ACC112 (cell line): Measurements from ENCODE around the gene DTNB.
"Not testable (repeated sequence)": the region's sequence is repeated elsewhere in the genome, so short reads cannot be mapped to it uniquely, and the experiment has no call there.

Source experiments
- H2AFZ ChIP-seq: fragments of 200-600 bp; sonication (generic); one replicate; pipeline ENCODE4 v1.6.0; 2017; ENCODE audit warnings: antibody characterized with exemption, low read length; ENCODE audit not compliant: unreplicated experiment
- H3K27ac ChIP-seq: fragments of 200-600 bp; sonication (generic); 2 replicates; pipeline ENCODE4 v1.5.1; 2014; ENCODE audit warnings: low read depth, mild to moderate bottlenecking, antibody characterized with exemption, low read length, moderate library complexity
- H3K27me3 ChIP-seq: fragments of 200-600 bp; sonication (generic); 2 replicates; pipeline ENCODE4 v1.6.1; 2014; ENCODE audit warnings: mild to moderate bottlenecking, antibody characterized with exemption, low read length, moderate library complexity, mixed read lengths; ENCODE audit not compliant: insufficient read depth
- H3K36me3 ChIP-seq: fragments of 200-600 bp; sonication (generic); 2 replicates; pipeline ENCODE4 v1.6.1; 2016; ENCODE audit warnings: mild to moderate bottlenecking, antibody characterized with exemption, low read length, moderate library complexity, mixed read lengths; ENCODE audit not compliant: insufficient read depth
- H3K4me1 ChIP-seq: fragments of 200-600 bp; sonication (generic); one replicate; pipeline ENCODE4 v1.6.1; 2016; ENCODE audit warnings: low read length, mixed read lengths; ENCODE audit not compliant: insufficient read depth, unreplicated experiment, control insufficient read depth
- H3K4me3 ChIP-seq: fragments of 200-600 bp; sonication (generic); 2 replicates; pipeline ENCODE4 v1.5.1; 2014; ENCODE audit warnings: mild to moderate bottlenecking, low read depth, low read length
- H3K79me2 ChIP-seq: fragments of 200-600 bp; sonication (generic); one replicate; pipeline ENCODE4 v1.6.0; 2016; ENCODE audit warnings: low read length; ENCODE audit not compliant: control insufficient read depth, unreplicated experiment, insufficient read depth

Gene DTNB

DNA sequence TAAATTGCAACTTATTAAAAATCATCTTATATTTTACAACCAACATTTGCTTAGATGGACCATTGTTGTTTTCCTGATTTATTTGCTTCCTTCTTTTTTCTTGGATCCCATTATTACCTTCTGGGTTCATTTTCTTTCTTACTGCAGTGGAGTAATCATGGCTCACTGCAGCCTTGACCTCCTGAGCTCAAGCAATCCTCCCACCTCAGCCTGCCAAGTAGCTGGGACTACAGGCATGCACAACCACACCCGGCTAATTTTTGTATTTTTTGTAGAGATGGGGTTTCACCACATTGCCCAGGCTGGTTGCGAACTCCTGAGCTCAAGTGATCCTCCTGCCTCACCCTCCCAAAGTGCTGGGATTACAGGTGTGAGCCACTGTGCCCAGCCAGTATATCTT lies 123.8 kb downstream of the DTNB start:
- not testable (repeated sequence) for H3K79me2 ChIP-seq, H2AFZ ChIP-seq

DNA sequence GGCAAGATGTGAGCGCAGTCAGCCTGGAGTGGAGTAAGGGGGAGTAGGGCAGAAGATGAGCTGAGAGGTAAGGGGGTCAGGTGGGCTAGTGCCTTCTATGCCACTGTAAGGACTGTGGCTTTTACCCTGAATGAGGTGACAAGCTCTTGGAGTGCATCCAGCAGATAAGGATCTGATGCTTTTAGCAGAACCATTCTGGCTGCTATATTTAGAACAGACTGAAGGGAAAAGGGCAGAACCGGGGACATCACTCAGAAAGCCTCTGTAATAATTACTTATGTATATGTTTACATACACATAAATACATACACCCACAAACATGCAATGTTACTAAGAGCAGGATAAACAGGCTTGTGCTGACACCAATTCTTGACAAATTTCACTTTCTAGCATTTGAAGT lies 124.8 kb downstream of the DTNB start:
- Histone ChIP-seq H3K27ac (no peak overlapping the region), H3K4me1 (no peaks in the 10 kb centered on the region), H3K27me3 (no peaks in the 10 kb centered on the region), H3K79me2 (no peaks in the 10 kb centered on the region), H3K36me3 (no peaks in the 10 kb centered on the region), H2AFZ (no peak overlapping the region), H3K4me3 (no peak overlapping the region)

More for the DNA sequence above, 123.8 kb downstream of the DTNB start:
- H3K27ac ChIP-seq, H3K36me3 ChIP-seq, H3K4me3 ChIP-seq, H3K4me1 ChIP-seq, H3K27me3 ChIP-seq: not testable (repeated sequence)

DNA sequence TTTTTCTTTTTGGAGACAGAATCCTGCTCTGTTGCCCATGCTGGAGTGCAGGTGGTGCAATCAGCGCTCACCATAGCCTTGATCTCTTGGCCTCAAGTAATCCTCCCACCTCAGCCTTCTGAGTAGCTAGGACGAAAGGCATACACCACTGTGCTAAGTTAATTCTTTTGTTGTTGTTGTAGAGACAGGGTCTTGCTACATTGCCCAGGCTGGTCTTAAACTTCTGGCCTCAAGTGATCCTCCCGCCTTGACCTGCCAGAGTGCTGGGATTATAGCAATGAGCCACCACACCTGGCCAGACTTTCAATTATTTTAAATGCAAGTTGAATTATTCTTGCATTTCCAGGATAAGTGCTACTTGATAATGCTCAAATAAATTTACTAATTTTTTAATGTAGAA lies 126.5 kb downstream of the DTNB start:
- Histone ChIP-seq H3K4me3 (no peak overlapping the region), H3K36me3 (no peaks in the 10 kb centered on the region), H3K4me1 (no peaks in the 10 kb centered on the region), H3K79me2 (no peaks in the 10 kb centered on the region), H2AFZ (no peak overlapping the region), H3K27ac (no peak overlapping the region), H3K27me3 (no peaks in the 10 kb centered on the region)

DNA sequence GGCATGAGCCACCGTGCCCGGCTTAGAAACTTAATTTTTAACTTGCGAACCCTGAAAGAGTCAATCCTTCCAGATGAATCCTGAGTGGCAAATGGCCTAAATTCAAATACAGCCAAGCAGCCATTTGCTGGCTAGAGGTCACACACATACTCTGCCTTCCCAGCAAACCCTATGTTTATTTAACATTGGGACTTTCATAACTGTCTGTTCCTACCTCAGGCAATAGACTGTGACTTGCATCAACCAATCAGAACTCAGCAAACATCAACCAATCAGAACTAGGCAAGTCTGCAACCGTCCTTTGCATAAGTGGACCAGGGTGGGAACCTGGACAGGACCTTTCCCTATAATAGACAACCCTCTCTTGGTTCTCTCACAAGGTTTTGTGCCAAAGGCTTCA lies 127.5 kb downstream of the DTNB start:
- H3K27me3 ChIP-seq: no peaks in the 10 kb centered on the region
- no peak overlapping the region for H3K27ac ChIP-seq
- H3K4me3 ChIP-seq: no peak overlapping the region
- no peaks in the 10 kb centered on the region for H3K4me1 ChIP-seq
- H2AFZ ChIP-seq: no peak overlapping the region
- no peaks in the 10 kb centered on the region for H3K36me3 ChIP-seq
- no peaks in the 10 kb centered on the region for H3K79me2 ChIP-seq

DNA sequence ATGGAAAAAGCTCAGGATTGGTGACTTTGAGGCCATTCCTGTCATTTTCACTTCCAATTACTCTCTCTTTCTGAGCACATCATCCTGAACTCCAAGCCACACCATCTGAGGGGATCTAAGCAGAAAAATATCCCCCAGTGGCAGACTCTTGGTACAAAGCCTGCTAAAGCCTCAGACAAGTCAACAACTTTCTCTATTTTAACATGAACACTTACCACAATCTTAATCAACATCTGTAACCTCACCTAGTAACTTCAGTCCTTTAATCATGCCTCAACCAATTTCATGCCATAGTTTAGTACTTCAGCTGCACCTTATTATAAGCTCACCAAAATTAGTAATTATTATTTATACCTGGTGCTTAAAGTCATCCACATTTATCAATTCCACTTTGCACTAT lies 128.9 kb downstream of the DTNB start:
- no peaks in the 10 kb centered on the region for H3K4me1 ChIP-seq
- no peaks in the 10 kb centered on the region for H3K79me2 ChIP-seq
- no peak overlapping the region for H3K4me3 ChIP-seq
- H3K36me3 ChIP-seq: no peaks in the 10 kb centered on the region
- H2AFZ ChIP-seq: no peak overlapping the region
- no peak overlapping the region for H3K27ac ChIP-seq
- H3K27me3 ChIP-seq: no peaks in the 10 kb centered on the region

DNA sequence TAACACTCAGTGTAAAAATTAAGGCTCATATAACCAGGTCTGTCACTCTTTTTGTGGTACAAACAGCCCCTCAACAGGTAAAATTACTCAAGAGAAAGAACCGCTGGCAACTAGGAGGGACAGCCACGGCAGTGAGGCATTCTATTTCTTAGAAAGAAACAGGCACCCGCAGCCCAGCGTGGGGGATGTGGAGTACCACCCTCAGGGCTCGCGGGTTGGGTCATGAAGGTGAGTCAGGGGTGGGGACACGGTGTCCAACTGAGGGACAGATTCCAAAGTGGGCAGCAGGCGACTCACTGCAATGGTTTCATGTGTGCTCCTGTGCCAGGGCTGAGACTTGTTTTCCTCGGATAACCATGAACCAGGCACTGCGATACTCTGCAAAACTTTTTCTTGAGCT lies 129.4 kb downstream of the DTNB start:
- no peaks in the 10 kb centered on the region for H3K36me3 ChIP-seq
- no peak overlapping the region for H3K27ac ChIP-seq
- H3K79me2 ChIP-seq: no peaks in the 10 kb centered on the region
- H3K27me3 ChIP-seq: no peaks in the 10 kb centered on the region
- no peak overlapping the region for H2AFZ ChIP-seq
- no peaks in the 10 kb centered on the region for H3K4me1 ChIP-seq
- H3K4me3 ChIP-seq: no peak overlapping the region

DNA sequence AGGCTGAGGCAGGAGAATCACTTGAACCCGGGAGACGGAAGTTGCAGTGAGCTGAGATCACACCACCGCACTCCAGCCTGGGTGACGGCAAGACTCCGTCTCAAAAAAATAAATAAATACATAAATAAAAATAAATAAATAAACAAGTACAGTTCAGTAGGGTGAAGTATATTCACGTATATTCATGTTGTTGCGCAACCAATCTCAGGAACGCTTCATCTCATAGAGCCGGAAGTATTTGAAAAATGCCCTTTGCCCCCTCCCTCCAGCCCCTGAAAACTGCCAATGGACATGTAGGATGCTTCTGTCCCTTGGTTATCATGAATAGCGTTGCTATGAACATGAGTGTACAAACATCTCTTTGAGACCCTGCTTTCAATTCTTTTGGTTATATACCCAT lies 132.0 kb downstream of the DTNB start:
- Histone ChIP-seq H3K27ac (no peak overlapping the region), H3K79me2 (no peaks in the 10 kb centered on the region), H3K4me3 (no peak overlapping the region), H3K36me3 (no peaks in the 10 kb centered on the region), H2AFZ (no peak overlapping the region), H3K4me1 (no peaks in the 10 kb centered on the region), H3K27me3 (no peaks in the 10 kb centered on the region)

DNA sequence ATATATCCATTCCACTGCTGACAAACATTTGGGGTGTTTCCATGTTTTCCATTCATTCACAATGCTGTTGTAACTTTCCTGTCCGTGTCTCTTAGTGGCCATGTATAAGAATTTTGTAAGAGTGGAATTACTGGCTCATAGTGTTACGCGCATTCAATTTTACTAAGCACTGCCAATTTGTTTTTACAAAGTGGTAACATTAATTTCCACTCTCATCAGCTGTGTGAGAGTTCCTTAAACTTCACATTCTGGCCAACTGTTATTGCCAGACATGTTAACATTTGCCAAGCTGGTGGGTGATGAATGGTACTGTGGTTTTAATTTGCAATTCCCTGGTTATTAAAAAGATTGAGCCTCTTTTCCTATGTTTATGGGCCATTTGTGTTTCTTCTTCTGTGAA lies 134.2 kb downstream of the DTNB start:
- Histone ChIP-seq H3K27ac (no peak overlapping the region), H3K4me1 (no peaks in the 10 kb centered on the region)

DNA sequence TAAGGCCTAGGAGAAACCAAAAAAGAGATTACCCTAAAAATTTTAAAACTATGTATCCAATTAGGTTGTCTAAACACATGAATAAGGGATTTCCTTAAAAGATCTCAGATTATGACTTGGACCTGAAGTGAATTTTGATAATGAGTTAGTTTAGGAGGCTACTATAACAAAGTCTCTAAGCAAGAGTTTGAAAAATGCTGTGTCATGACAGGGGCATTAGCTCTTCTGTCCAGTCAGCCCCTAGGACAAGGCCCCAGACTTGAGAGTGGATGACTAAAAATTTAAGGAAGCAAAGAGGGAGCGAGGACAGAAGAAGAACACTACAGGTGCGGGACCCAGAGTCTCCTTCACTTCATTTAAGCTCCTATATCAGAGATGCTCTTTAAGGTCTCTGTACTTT lies 135.9 kb downstream of the DTNB start:
- Histone ChIP-seq H3K79me2 (no peaks in the 10 kb centered on the region), H3K36me3 (no peaks in the 10 kb centered on the region), H2AFZ (no peak overlapping the region), H3K4me1 (no peaks in the 10 kb centered on the region), H3K4me3 (no peak overlapping the region), H3K27me3 (no peaks in the 10 kb centered on the region), H3K27ac (no peak overlapping the region)

More for the DNA sequence above, 134.2 kb downstream of the DTNB start:
- Histone ChIP-seq H3K4me3 (no peak overlapping the region), H2AFZ (no peak overlapping the region), H3K36me3 (no peaks in the 10 kb centered on the region), H3K27me3 (no peaks in the 10 kb centered on the region), H3K79me2 (no peaks in the 10 kb centered on the region)

DNA sequence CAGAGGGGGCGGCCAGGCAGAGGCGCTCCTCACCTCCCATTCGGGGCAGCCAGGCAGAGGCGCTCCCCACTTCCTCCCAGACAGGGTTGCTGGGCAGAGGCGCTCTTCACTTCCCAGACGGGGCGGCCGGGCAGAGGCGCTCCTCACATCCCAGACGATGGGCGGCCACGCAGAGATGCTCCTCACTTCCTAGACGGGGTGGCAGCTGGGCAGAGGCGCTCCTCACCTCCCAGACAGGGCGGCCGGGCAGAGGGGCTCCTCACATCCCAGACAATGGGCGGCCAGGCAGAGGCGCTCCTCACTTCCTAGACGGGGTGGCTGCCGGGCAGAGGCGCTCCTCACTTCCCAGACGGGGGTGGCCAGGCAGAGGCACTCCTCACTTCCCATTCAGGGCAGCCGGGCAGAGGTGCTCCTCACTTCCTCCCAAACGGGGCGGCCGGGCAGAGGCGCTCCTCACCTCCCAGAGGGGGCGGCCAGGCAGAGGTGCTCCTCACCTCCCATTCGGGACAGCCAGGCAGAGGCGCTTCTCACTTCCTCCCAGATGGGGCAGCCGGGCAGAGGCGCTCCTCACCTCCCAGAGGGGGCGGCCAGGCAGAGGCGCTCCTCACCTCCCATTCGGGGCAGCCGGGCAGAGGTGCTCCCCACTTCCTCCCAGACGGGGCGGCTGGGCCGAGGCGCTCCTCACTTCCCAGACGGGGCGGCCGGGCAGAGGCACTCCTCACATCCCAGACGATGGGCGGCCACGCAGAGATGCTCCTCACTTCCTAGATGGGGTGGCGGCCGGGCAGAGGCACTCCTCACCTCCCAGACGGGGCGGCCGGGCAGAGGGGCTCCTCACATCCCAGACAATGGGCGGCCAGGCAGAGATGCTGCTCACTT lies 137.7 kb downstream of the DTNB start:
- H3K27me3 ChIP-seq, H3K36me3 ChIP-seq, H3K4me3 ChIP-seq, H2AFZ ChIP-seq, H3K4me1 ChIP-seq, H3K27ac ChIP-seq, H3K79me2 ChIP-seq: not testable (repeated sequence)

DNA sequence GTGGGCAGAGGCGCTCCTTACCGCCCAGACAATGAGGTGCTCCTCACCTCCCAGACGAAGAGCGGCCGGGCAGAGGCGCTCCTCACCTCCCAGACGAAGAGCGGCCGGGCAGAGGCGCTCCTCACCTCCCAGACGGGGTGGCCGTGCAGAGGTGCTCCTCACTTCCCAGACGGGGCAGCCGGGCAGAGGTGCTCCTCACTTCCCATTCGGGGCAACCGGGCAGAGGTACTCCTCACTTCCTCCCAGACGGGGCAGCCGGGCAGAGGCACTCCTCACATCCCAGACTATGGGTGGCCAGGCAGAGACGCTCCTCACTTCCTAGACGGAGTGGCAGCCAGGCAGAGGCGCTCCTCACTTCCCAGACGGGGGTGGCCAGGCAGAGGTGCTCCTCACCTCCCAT lies 138.4 kb downstream of the DTNB start:
- not testable (repeated sequence) for H3K4me3 ChIP-seq, H3K4me1 ChIP-seq, H3K36me3 ChIP-seq, H3K79me2 ChIP-seq, H3K27me3 ChIP-seq, H3K27ac ChIP-seq, H2AFZ ChIP-seq
